ENCODE results near the gene KIF9. TPM values are rescaled to one million over a fixed set of nuclear protein-coding genes. Genes with fewer than 3 reads are reported as not detected.

Gene KIF9
- polyA plus RNA-seq, 1 donor (not counting 4 experiments of a cell fraction or from before 2014, with no cell fraction given), result 9.2 TPM

DNA sequence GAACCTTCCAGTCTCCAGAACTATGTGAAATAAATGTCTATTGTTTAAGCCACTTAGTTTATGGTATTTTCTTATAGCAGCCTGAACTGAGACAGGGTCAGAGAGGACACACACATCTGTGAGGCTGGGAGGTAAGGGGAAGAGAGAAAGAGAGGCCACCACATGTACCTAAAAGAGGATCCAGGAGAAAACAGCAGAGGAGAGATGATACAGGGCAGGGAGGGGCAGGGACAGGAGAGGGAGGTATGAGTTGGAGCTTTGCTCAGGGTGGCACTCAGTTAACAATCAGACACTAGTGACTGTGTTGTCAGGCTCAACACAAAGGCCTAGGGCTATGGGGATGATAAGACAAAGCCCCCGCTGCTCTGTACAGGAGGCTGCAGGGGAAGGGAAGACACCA lies 17.6 kb downstream of the KIF9 start:
- Histone ChIP-seq H3K9me1 (ENCODE audit: control insufficient read depth, extremely low read depth, insufficient read depth, low read length) (no peaks in the 10 kb centered on the region), H3K9ac (ENCODE audit: control insufficient read depth, extremely low read depth, insufficient read depth, low read length) (no peak overlapping the region), H3K27ac (ENCODE audit: control insufficient read depth, insufficient read depth, low read length) (no peak overlapping the region), H3K27me3 (ENCODE audit: control insufficient read depth, extremely low read depth, insufficient read depth, low read length) (no peaks in the 10 kb centered on the region), H3K4me3 (ENCODE audit: control insufficient read depth in 2 of 3, extremely low read depth in 1 of 3, insufficient read depth in 2 of 3, low read depth in 1 of 3, low read length in 3 of 3) (no peak overlapping the region), H3K9me3 (ENCODE audit: control insufficient read depth, low read depth, low read length) (no peaks in the 10 kb centered on the region), H3K79me2 (ENCODE audit: control insufficient read depth, insufficient read depth, low read length) (no peaks in the 10 kb centered on the region), H4K20me1 (ENCODE audit: control insufficient read depth, extremely low read depth, insufficient read depth, low read length) (no peaks in the 10 kb centered on the region), H3K4me1 (ENCODE audit: control insufficient read depth, extremely low read depth, insufficient read depth, low read length) (peaks cover 20% of the 10 kb centered on the region), H3K36me3 (ENCODE audit: control insufficient read depth in 2 of 2, extremely low read depth in 1 of 2, insufficient read depth in 2 of 2, low read length in 2 of 2) (no peaks in the 10 kb centered on the region), H2AFZ (ENCODE audit: control insufficient read depth, low read length) (no peak overlapping the region), H3K4me2 (ENCODE audit: control insufficient read depth, extremely low read depth, insufficient read depth, low read depth, low read length) (no peak overlapping the region)
- dilution Hi-C loops (cut with MboI; ENCODE audit: extremely low pct_ligation_motif_present, low sequenced_read_pairs), result no loop called here
- FAIRE-seq (no peak), DNase-seq (ENCODE audit: low read depth, low spot score) (no peak)
- TF ChIP-seq, protein P1, sequence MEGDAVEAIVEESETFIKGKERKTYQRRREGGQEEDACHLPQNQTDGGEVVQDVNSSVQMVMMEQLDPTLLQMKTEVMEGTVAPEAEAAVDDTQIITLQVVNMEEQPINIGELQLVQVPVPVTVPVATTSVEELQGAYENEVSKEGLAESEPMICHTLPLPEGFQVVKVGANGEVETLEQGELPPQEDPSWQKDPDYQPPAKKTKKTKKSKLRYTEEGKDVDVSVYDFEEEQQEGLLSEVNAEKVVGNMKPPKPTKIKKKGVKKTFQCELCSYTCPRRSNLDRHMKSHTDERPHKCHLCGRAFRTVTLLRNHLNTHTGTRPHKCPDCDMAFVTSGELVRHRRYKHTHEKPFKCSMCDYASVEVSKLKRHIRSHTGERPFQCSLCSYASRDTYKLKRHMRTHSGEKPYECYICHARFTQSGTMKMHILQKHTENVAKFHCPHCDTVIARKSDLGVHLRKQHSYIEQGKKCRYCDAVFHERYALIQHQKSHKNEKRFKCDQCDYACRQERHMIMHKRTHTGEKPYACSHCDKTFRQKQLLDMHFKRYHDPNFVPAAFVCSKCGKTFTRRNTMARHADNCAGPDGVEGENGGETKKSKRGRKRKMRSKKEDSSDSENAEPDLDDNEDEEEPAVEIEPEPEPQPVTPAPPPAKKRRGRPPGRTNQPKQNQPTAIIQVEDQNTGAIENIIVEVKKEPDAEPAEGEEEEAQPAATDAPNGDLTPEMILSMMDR (optimal IDR thresholded peaks at IDR 0.05 in 1 of 3, IDR thresholded peaks at IDR 0.05 in 1 of 3, conservative IDR thresholded peaks at IDR 0.05 in 1 of 3; ENCODE audit: extremely low read depth in 1 of 3, insufficient read depth in 2 of 3, low read length in 3 of 3), result no peak
- TF ChIP-seq EZH2 (IDR thresholded peaks at IDR 0.05; ENCODE audit: low read length), result no peak

DNA sequence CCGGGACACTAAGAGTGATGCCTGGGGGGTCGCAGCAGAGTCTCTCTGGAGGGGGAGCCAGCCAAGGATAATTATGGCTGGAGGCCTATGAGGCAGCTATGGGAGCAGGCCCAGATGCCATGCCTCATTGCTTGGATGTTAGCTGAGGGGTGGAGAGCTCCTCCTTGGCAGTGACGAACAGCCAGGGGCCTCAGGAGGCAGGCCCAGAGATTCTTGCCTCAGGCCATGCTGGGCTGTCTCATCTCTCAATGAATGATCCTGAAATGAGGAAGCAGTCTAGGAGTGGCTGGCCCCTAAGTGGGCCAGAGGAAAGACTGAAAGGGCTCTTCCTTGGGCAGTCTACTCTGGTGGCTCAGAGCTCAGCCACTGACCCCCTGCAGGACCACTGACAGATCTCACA lies 21.3 kb downstream of the KIF9 start:
- Histone ChIP-seq H3K36me3 (ENCODE audit: control insufficient read depth in 2 of 2, extremely low read depth in 1 of 2, insufficient read depth in 2 of 2, low read length in 2 of 2) (no peaks in the 10 kb centered on the region), H2AFZ (ENCODE audit: control insufficient read depth, low read length) (no peak overlapping the region), H3K4me3 (ENCODE audit: control insufficient read depth in 2 of 3, extremely low read depth in 1 of 3, insufficient read depth in 2 of 3, low read depth in 1 of 3, low read length in 3 of 3) (no peak overlapping the region), H4K20me1 (ENCODE audit: control insufficient read depth, extremely low read depth, insufficient read depth, low read length) (no peaks in the 10 kb centered on the region), H3K79me2 (ENCODE audit: control insufficient read depth, insufficient read depth, low read length) (no peaks in the 10 kb centered on the region), H3K9me3 (ENCODE audit: control insufficient read depth, low read depth, low read length) (no peaks in the 10 kb centered on the region), H3K4me2 (ENCODE audit: control insufficient read depth, extremely low read depth, insufficient read depth, low read depth, low read length) (peak overlapping the region; percentile 12), H3K27ac (ENCODE audit: control insufficient read depth, insufficient read depth, low read length) (no peak overlapping the region), H3K27me3 (ENCODE audit: control insufficient read depth, extremely low read depth, insufficient read depth, low read length) (no peaks in the 10 kb centered on the region), H3K9me1 (ENCODE audit: control insufficient read depth, extremely low read depth, insufficient read depth, low read length) (no peaks in the 10 kb centered on the region), H3K9ac (ENCODE audit: control insufficient read depth, extremely low read depth, insufficient read depth, low read length) (no peak overlapping the region), H3K4me1 (ENCODE audit: control insufficient read depth, extremely low read depth, insufficient read depth, low read length) (peaks cover 11% of the 10 kb centered on the region)
- dilution Hi-C loops (cut with MboI; ENCODE audit: extremely low pct_ligation_motif_present, low sequenced_read_pairs), result no loop called here
- DNase-seq (ENCODE audit: low read depth, low spot score), result no peak
- no peak for TF ChIP-seq EZH2 (IDR thresholded peaks at IDR 0.05; ENCODE audit: low read length)
- FAIRE-seq, result no peak

DNA sequence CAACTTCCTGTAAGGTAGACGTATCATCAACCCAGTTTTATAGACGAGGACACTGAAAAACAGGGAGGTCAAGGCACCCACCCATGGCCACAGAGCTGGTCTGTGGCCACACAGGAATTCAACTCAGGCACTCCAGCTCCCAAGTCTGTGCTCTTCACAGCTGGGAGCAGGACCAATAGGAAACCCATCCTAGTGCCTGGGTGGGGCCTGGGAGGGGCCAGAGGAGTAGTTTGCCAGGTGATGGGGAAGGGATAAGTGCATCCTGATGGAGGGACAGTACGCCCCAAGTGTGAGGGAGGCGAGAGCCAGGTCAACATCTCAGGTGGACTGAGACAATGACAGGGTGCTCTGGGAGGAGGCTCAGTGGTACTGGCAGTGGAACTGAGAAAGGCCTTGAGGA lies 22.0 kb downstream of the KIF9 start:
- dilution Hi-C loops (cut with MboI; ENCODE audit: extremely low pct_ligation_motif_present, low sequenced_read_pairs), result no loop called here
- FAIRE-seq, result no peak
- no peak overlapping the region for H2AFZ ChIP-seq (ENCODE audit: control insufficient read depth, low read length)

More for the DNA sequence above, 22.0 kb downstream of the KIF9 start:
- no peaks in the 10 kb centered on the region for H3K36me3 ChIP-seq (ENCODE audit: control insufficient read depth in 2 of 2, extremely low read depth in 1 of 2, insufficient read depth in 2 of 2, low read length in 2 of 2)
- no peak overlapping the region for H3K4me2 ChIP-seq (ENCODE audit: control insufficient read depth, extremely low read depth, insufficient read depth, low read depth, low read length)
- H3K9me1 ChIP-seq (ENCODE audit: control insufficient read depth, extremely low read depth, insufficient read depth, low read length), result no peaks in the 10 kb centered on the region
- no peaks in the 10 kb centered on the region for H3K9me3 ChIP-seq (ENCODE audit: control insufficient read depth, low read depth, low read length)
- TF ChIP-seq, protein P1 (optimal IDR thresholded peaks at IDR 0.05 in 1 of 3, IDR thresholded peaks at IDR 0.05 in 1 of 3, conservative IDR thresholded peaks at IDR 0.05 in 1 of 3; ENCODE audit: extremely low read depth in 1 of 3, insufficient read depth in 2 of 3, low read length in 3 of 3), result no peak
- TF ChIP-seq EZH2 (IDR thresholded peaks at IDR 0.05; ENCODE audit: low read length), result no peak
- no peak for DNase-seq (ENCODE audit: low read depth, low spot score)
- no peaks in the 10 kb centered on the region for H3K27me3 ChIP-seq (ENCODE audit: control insufficient read depth, extremely low read depth, insufficient read depth, low read length)
- H3K27ac ChIP-seq (ENCODE audit: control insufficient read depth, insufficient read depth, low read length), result no peak overlapping the region
- H4K20me1 ChIP-seq (ENCODE audit: control insufficient read depth, extremely low read depth, insufficient read depth, low read length), result no peaks in the 10 kb centered on the region
- no peak overlapping the region for H3K9ac ChIP-seq (ENCODE audit: control insufficient read depth, extremely low read depth, insufficient read depth, low read length)
- H3K4me3 ChIP-seq (ENCODE audit: control insufficient read depth in 2 of 3, extremely low read depth in 1 of 3, insufficient read depth in 2 of 3, low read depth in 1 of 3, low read length in 3 of 3), result no peak overlapping the region
- H3K79me2 ChIP-seq (ENCODE audit: control insufficient read depth, insufficient read depth, low read length), result no peaks in the 10 kb centered on the region
- H3K4me1 ChIP-seq (ENCODE audit: control insufficient read depth, extremely low read depth, insufficient read depth, low read length), result peaks cover 9% of the 10 kb centered on the region

All from keratinocyte (primary cell).